AG04449 (cell line): ENCODE measurements around the gene DBF4B.
A peak's percentile ranks its signal among the peaks of the same experiment; 100 is the strongest.
"Not testable (repeated sequence)": the region's sequence is repeated elsewhere in the genome, so short reads cannot be mapped to it uniquely, and the experiment has no call there.

Source experiments
- CTCF ChIA-PET: fragments of 350-600 bp; formaldehyde crosslinking; extraction: SDS; loops from one replicate; lab custom pipeline; 2021; ENCODE audit warnings: antibody characterized with exemption; lab: Yijun Ruan, JAX
- POLR2A ChIA-PET: fragments of 400-600, 350-600 bp; formaldehyde crosslinking; extraction: SDS; loops from one replicate; lab custom pipeline; 2020; ENCODE audit warnings: antibody characterized with exemption, inconsistent platforms; lab: Yijun Ruan, JAX
- DNase-seq: peaks from one replicate; pipeline ENCODE4 v3.0.0-alpha.2; 2010; ENCODE audit warnings: low read depth, low spot score
- H3K4me3 ChIP-seq: 2 replicates; pipeline ENCODE4 v1.5.1; 2011; ENCODE audit warnings: low read depth, mild to moderate bottlenecking, control low read depth, low read length
- CTCF ChIP-seq: IDR thresholded peaks from one replicate; pipeline ENCODE4 v1.5.1; 2011; ENCODE audit warnings: mild to moderate bottlenecking, moderate library complexity, low read length, control low read depth, inconsistent platforms; ENCODE audit not compliant: insufficient read depth; ENCODE audit errors: missing control alignments

Gene DBF4B

GRCh38 chr17:44719444-44719843 is 11.0 kb downstream of the DBF4B start:
- CTCF ChIA-PET, result no interaction called here

GRCh38 chr17:44722254-44722653 is 13.8 kb downstream of the DBF4B start:
- H3K4me3 ChIP-seq, result no peak overlapping the region
- ChIA-PET CTCF (no interaction called here), POLR2A (no interaction called here)
- no peak for TF ChIP-seq CTCF
- no peak for DNase-seq

More at GRCh38 chr17:44719444-44719843, 11.0 kb downstream of the DBF4B start:
- no peak overlapping the region for H3K4me3 ChIP-seq
- DNase-seq, result no peak
- POLR2A ChIA-PET, result no interaction called here
- TF ChIP-seq CTCF, result no peak

- CTCF ChIA-PET, H3K4me3 ChIP-seq, DNase-seq, POLR2A ChIA-PET: not testable (repeated sequence)
Measured at GRCh38 chr17:44726121-44726520, 17.7 kb downstream of the DBF4B start.

DNA sequence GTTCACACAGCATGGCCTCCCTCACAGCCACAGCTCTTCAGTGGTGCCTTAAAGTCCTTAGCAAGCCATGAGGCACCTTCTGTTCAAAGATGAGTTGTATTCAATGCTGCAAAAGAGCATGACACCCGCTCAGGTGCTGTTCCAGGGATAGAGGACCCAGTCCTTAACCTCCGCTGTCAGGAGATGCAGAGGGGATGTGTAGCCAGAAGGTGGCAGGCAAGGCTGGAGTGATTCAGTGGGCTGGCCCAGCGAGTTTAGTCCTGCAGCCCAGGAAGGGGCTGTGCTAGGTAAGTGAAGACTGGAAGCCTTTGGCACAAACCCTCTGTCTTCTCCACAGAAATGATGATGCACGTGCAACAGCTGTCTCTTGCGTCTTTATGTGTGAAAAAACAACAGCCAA is 25.3 kb downstream of the DBF4B start:
- ChIA-PET POLR2A (interaction anchor here (0.5 kb wide), 1 partner anchor 340 kb away, joined by 3 read pairs; no protein-coding TSS in a partner anchor), CTCF (interaction anchor here (0.9 to 2.3 kb wide), 3 partner anchors 42 to 145 kb away, joined by 4 to 8 read pairs (median 7); no protein-coding TSS in a partner anchor)
- TF ChIP-seq CTCF, result peak; percentile 39
- DNase-seq, result no peak
- H3K4me3 ChIP-seq, result no peak overlapping the region

DNA sequence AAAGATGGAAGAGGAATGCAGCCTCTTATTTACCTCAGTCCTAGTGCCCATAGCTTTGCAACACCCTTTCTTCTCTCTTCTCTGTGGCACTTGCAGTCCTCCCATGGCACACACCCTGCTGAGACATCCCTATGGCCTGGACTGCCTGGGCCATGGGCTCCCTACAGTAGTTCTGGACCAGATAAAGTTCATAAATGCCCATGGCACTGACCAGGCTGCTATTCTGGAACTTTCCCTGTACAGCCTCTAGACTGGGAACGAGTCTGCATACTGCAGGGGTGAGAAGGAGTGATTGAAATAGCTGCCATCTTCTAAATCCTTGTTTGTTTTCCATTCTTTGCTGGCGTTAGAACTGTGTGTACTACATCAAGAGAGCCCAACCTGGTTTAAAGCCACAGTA is 25.8 kb downstream of the DBF4B start:
- ChIA-PET CTCF (interaction anchor here (0.8 to 2.3 kb wide), 3 partner anchors 28 to 144 kb away, joined by 3 to 8 read pairs (median 7); no protein-coding TSS in a partner anchor), POLR2A (interaction anchor here (0.5 kb wide), 1 partner anchor 341 kb away, joined by 3 read pairs; no protein-coding TSS in a partner anchor)
- TF ChIP-seq CTCF, result no peak
- H3K4me3 ChIP-seq, result no peak overlapping the region
- DNase-seq, result no peak

GRCh38 chr17:44736551-44737240 is 28.2 kb downstream of the DBF4B start:
- ChIA-PET CTCF (interaction anchor here (0.8 kb wide), 1 partner anchor 286 kb away, joined by 3 read pairs; no protein-coding TSS in a partner anchor), POLR2A (no interaction called here)
- no peak overlapping the region for H3K4me3 ChIP-seq
- TF ChIP-seq CTCF, result no peak
- no peak for DNase-seq
